Peyer's patch (tissue), 4 donors: Measurements from ENCODE around the gene LRRK1. TPM values are rescaled to one million over a fixed set of nuclear protein-coding genes. Genes with fewer than 3 reads are reported as not detected.

Experiments
- DNase-seq, 3 donors: peaks; one replicate each; pipeline ENCODE4 v3.0.0-alpha.2; 2017 to 2019
- H3K27ac ChIP-seq, 4 donors: fragments of 200-600 bp; sonication (generic); one replicate each; pipeline ENCODE4 v1.5.1; 2016 to 2019
- H3K27me3 ChIP-seq, 2 donors: fragments of 200-600 bp; sonication (generic); one replicate each; pipeline ENCODE4 v1.5.1; 2019
- H3K36me3 ChIP-seq, 3 donors: fragments of 200-600 bp; sonication (generic); one replicate each; pipeline ENCODE4 v1.5.1; 2016 to 2019
- H3K4me1 ChIP-seq, 4 donors: fragments of 200-600 bp; sonication (generic); one replicate each; pipeline ENCODE4 v1.5.1; 2016 to 2019
- H3K4me3 ChIP-seq, 4 donors: fragments of 200-600 bp; sonication (generic); 1 replicate in 3 of 4; 2 replicates in 1 of 4; pipeline ENCODE4 v1.5.1; 2016 to 2019; ENCODE audit warnings: mild to moderate bottlenecking in 1 of 4
- H3K9me3 ChIP-seq, 4 donors: fragments of 200-600 bp; sonication (generic); one replicate each; pipeline ENCODE4 v1.5.1; 2016 to 2019; ENCODE audit warnings: mild to moderate bottlenecking in 1 of 4
- POLR2A ChIP-seq, 2 donors: fragments of 450-650 bp; IDR thresholded peaks; one replicate each; pipeline ENCODE4 v1.5.1; 2017; ENCODE audit warnings: antibody characterized with exemption in 2 of 2, mild to moderate bottlenecking in 2 of 2, moderate library complexity in 2 of 2
- total RNA-seq, 4 donors: library from RNA; depleted of rRNA; stranded (reverse); fragments of >200 nt; gene quantifications; one replicate each; pipeline ENCODE4 v1.1.0, GENCODE V29; 2016
- TF ChIP-seq, protein P1 (sequence below), 6 experiments: fragments of 450-650 bp in 4 of 6; fragments of 200-600 bp in 2 of 6; sonication (generic) in 1 of 6; IDR thresholded peaks; one replicate each; pipeline ENCODE4 v1.5.1; 2017 to 2019; ENCODE audit warnings: antibody characterized with exemption in 6 of 6, mild to moderate bottlenecking in 3 of 6, moderate library complexity in 1 of 6

Gene LRRK1
- total RNA-seq, 4 donors from 2014 or later: 49.2 to 66.0 (median 55.5) TPM

DNA sequence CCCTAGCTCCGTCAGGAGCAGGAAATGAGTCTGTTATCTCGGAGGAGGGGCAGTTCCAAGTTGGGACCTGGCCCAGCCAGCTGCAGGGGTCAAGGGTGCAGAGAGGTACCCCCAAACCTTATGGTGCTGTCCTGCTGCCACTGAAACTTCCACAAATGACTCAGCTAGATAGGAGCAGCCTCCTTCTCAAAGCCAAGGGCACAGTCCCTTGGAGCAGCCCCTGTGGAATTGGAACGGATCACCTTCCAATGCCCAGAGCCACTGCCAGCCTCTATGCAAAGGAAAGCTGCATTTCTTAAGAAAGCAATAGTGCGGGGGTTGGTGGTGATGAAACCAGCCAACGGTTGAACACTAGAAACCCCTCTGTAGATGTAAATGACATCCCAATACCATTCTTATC lies 19.6 kb upstream of the LRRK1 start:
- Histone ChIP-seq H3K4me1 (peaks cover 0 to 12% (median 2%) of the 10 kb centered on the region in 4 donors), H3K9me3 (no peaks in the 10 kb centered on the region), H3K27ac (no peak overlapping the region), H3K27me3 (no peaks in the 10 kb centered on the region), H3K36me3 (no peaks in the 10 kb centered on the region), H3K4me3 (no peak overlapping the region)
- DNase-seq: peak in 1 of 3 donors; percentile 37
- TF ChIP-seq POLR2A (IDR thresholded peaks at IDR 0.05): no peak
- TF ChIP-seq, protein P1, sequence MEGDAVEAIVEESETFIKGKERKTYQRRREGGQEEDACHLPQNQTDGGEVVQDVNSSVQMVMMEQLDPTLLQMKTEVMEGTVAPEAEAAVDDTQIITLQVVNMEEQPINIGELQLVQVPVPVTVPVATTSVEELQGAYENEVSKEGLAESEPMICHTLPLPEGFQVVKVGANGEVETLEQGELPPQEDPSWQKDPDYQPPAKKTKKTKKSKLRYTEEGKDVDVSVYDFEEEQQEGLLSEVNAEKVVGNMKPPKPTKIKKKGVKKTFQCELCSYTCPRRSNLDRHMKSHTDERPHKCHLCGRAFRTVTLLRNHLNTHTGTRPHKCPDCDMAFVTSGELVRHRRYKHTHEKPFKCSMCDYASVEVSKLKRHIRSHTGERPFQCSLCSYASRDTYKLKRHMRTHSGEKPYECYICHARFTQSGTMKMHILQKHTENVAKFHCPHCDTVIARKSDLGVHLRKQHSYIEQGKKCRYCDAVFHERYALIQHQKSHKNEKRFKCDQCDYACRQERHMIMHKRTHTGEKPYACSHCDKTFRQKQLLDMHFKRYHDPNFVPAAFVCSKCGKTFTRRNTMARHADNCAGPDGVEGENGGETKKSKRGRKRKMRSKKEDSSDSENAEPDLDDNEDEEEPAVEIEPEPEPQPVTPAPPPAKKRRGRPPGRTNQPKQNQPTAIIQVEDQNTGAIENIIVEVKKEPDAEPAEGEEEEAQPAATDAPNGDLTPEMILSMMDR (IDR thresholded peaks at IDR 0.05): no peak

DNA sequence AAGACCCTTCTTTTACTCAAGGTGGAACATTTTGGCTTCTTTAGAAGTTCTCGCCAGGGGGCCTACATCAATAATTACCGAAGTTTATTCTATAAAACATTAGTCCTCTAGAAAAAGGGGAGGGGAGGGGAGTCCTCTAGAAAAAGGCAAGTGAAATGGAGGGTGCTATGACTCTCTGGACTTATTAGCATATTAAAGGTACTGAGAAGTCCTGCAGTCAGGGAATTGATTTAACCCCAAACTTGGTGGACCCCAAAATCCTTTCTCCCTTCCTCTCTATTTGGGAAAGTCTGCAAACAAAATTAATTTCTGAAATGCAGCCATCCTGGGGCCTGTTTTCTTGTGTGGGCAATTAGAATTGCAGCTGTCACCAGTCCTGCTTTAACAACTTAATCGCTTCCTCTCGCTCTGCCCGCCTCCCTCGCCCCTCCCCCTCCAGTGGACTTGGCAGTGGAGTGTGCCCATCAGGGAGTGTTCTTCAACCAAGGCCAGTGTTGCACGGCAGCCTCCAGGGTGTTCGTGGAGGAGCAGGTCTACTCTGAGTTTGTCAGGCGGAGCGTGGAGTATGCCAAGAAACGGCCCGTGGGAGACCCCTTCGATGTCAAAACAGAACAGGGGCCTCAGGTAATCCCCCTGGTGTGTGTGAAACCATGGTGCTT lies 18.9 kb upstream of the LRRK1 start:
- no peaks in the 10 kb centered on the region for H3K9me3 ChIP-seq
- TF ChIP-seq POLR2A (IDR thresholded peaks at IDR 0.05): no peak
- TF ChIP-seq, protein P1 (IDR thresholded peaks at IDR 0.05): no peak
- peak in 2 of 3 donors; percentile 56 to 73 for DNase-seq
- H3K4me1 ChIP-seq: peaks cover 0 to 12% (median 2%) of the 10 kb centered on the region in 4 donors
- no peaks in the 10 kb centered on the region for H3K36me3 ChIP-seq
- peak overlapping the region in 1 of 4 donors; percentile 27 for H3K27ac ChIP-seq
- H3K4me3 ChIP-seq: no peak overlapping the region
- H3K27me3 ChIP-seq: no peaks in the 10 kb centered on the region

GRCh38 chr15:100900795-100901169 lies 18.4 kb upstream of the LRRK1 start:
- H3K36me3 ChIP-seq: no peaks in the 10 kb centered on the region
- H3K27me3 ChIP-seq: no peaks in the 10 kb centered on the region
- TF ChIP-seq POLR2A (IDR thresholded peaks at IDR 0.05): no peak
- TF ChIP-seq, protein P1 (IDR thresholded peaks at IDR 0.05): no peak
- peak overlapping the region in 2 of 4 donors; percentile 9 to 78 for H3K27ac ChIP-seq
- H3K9me3 ChIP-seq: no peaks in the 10 kb centered on the region
- peaks cover 0 to 12% (median 2%) of the 10 kb centered on the region in 4 donors for H3K4me1 ChIP-seq
- H3K4me3 ChIP-seq: no peak overlapping the region
- peak in 1 of 3 donors; percentile 40 for DNase-seq

DNA sequence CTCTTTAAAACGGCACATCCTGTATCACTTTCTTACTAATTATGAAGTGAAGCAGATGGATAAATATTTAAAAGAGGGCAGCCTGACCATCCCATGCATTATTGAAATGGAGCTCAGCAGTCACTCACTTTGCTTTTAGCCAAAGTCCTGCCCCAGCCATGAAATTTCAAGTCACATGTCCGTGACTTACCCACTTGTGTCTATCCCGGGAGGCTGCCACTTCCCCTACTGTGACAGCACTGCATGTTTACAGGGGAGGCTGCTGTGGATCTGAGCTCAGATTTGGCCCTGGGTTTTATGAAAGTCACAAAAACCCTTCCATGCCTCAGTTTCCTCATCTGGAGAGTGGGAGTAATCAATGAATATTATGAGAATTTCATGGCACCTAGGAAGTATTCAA lies 17.9 kb upstream of the LRRK1 start:
- peak overlapping the region in 2 of 4 donors; percentile 68 to 78 for H3K27ac ChIP-seq
- no peaks in the 10 kb centered on the region for H3K27me3 ChIP-seq
- no peaks in the 10 kb centered on the region for H3K36me3 ChIP-seq
- no peak overlapping the region for H3K4me3 ChIP-seq
- no peaks in the 10 kb centered on the region for H3K9me3 ChIP-seq
- TF ChIP-seq POLR2A (IDR thresholded peaks at IDR 0.05): no peak
- TF ChIP-seq, protein P1 (IDR thresholded peaks at IDR 0.05): no peak
- peak in 1 of 3 donors; percentile 40 for DNase-seq
- peaks cover 0 to 12% (median 2%) of the 10 kb centered on the region in 4 donors for H3K4me1 ChIP-seq

DNA sequence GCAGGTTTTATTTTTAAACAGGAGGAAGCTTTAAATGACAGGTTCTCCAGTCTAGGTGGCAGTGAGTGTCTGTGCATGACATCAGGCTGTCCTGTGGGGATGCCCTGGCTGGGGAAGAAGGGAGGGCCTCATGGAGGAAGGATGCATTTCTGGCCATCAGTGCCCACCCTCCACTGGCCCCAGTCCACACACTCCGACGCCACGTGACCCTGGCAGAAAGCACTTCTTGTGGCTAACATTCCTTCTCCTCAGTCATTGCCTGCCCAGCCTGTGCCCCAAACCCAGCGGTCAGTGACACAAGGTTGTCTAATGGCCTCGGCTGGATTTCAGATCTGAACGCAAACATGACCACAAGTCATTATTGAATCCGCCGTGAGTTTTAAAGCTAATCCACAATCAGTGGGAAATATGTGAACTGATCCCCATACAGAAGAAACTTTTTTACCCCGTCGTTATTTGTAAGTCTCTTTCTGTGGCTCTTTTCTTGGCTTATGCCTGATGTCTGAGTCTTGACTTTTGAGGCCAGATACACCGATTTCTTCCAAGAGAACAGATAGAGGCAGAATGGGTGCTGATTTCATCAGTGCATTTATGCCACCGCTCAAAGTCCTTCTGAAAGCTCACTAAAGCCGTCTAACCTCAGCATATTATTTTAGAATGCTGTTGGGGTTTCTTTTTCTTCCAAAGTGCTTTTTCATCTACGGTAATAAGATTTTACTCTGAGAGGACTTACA lies 17.3 kb upstream of the LRRK1 start:
- Histone ChIP-seq H3K36me3 (no peaks in the 10 kb centered on the region), H3K27me3 (no peaks in the 10 kb centered on the region), H3K4me3 (peak overlapping the region in 2 of 4 donors; percentile 27 to 42), H3K9me3 (no peaks in the 10 kb centered on the region), H3K4me1 (peaks cover 0 to 12% (median 2%) of the 10 kb centered on the region in 4 donors), H3K27ac (peak overlapping the region; percentile 22 to 78 (median 52))
- no peak for TF ChIP-seq POLR2A (IDR thresholded peaks at IDR 0.05)
- TF ChIP-seq, protein P1 (IDR thresholded peaks at IDR 0.05): no peak
- peak in 1 of 3 donors; percentile 40 for DNase-seq
